CD14-positive monocyte (primary cell): ENCODE data around the gene CASP8. TPM values are rescaled to one million over a fixed set of nuclear protein-coding genes. Genes with fewer than 3 reads are reported as not detected.
A peak's percentile ranks its signal among the peaks of the same experiment; 100 is the strongest.

Source experiments
- DNase-seq, 3 donors: peaks; one replicate each; pipeline ENCODE4 v3.0.0-alpha.2; 2011 to 2022
- H2AFZ ChIP-seq: 2 replicates; pipeline ENCODE4 v1.6.0; 2012; ENCODE audit warnings: mild to moderate bottlenecking, low read depth, low read length, inconsistent platforms; ENCODE audit not compliant: insufficient read depth, poor library complexity, severe bottlenecking
- H3K27ac ChIP-seq, 2 donors: 1 replicate in 1 of 2; 2 replicates in 1 of 2; pipeline ENCODE4 v1.5.1; 2012 to 2013; ENCODE audit warnings: low read length in 2 of 2, control low read depth in 1 of 2, inconsistent platforms in 1 of 2, low read depth in 1 of 2, mild to moderate bottlenecking in 1 of 2
- H3K27me3 ChIP-seq, 2 donors: one replicate each; pipeline versions ENCODE4 v1.6.0 to v1.6.1; 2011 to 2013; ENCODE audit warnings: low read length in 2 of 2; ENCODE audit not compliant: control insufficient read depth in 2 of 2, insufficient read depth in 2 of 2
- H3K36me3 ChIP-seq, 2 donors: replicated peaks in 1 of 2; 1 replicate in 1 of 2; 2 replicates in 1 of 2; pipeline versions ENCODE4 v1.5.1 to v1.6.1; 2012 to 2013; ENCODE audit warnings: low read length in 2 of 2, control low read depth in 1 of 2, inconsistent platforms in 1 of 2, mild to moderate bottlenecking in 1 of 2; ENCODE audit not compliant: insufficient read depth in 2 of 2, control insufficient read depth in 1 of 2
- H3K4me1 ChIP-seq, 2 donors: 1 replicate in 1 of 2; 2 replicates in 1 of 2; pipeline versions ENCODE4 v1.5.1 to v1.6.1; 2012 to 2013; ENCODE audit warnings: low read length in 2 of 2, control low read depth in 1 of 2, inconsistent platforms in 1 of 2, mild to moderate bottlenecking in 1 of 2, moderate library complexity in 1 of 2; ENCODE audit not compliant: insufficient read depth in 2 of 2, control insufficient read depth in 1 of 2
- H3K4me2 ChIP-seq: replicated peaks from 2 replicates; pipeline ENCODE3; 2012; ENCODE audit warnings: low read length, moderate library complexity, mild to moderate bottlenecking; ENCODE audit not compliant: poor library complexity, severe bottlenecking; ENCODE audit errors: extremely low read depth
- H3K4me3 ChIP-seq, 3 experiments: fragments of 200-600 bp in 1 of 3; sonication (generic) in 1 of 3; replicated peaks in 1 of 3; 1 replicate in 2 of 3; 2 replicates in 1 of 3; pipeline ENCODE4 v1.5.1; 2011 to 2013; ENCODE audit warnings: low read length in 3 of 3, mild to moderate bottlenecking in 3 of 3, control low read depth in 2 of 3, low read depth in 2 of 3, inconsistent platforms in 1 of 3, moderate library complexity in 1 of 3
- H3K79me2 ChIP-seq: 2 replicates; pipeline ENCODE4 v1.6.0; 2012; ENCODE audit warnings: mild to moderate bottlenecking, control low read depth, inconsistent platforms, low read length, moderate library complexity; ENCODE audit not compliant: insufficient read depth
- H3K9ac ChIP-seq: 2 replicates; pipeline ENCODE4 v1.6.0; 2017; ENCODE audit warnings: low read length, mild to moderate bottlenecking; ENCODE audit not compliant: insufficient read depth, poor library complexity, severe bottlenecking
- H3K9me3 ChIP-seq, 2 donors: replicated peaks in 1 of 2; 1 replicate in 1 of 2; 2 replicates in 1 of 2; pipeline versions ENCODE4 v1.5.1 to v1.6.1; 2012 to 2013; ENCODE audit warnings: low read length in 2 of 2, control low read depth in 1 of 2; ENCODE audit not compliant: control insufficient read depth in 1 of 2, insufficient read depth in 1 of 2
- H4K20me1 ChIP-seq: 2 replicates; pipeline ENCODE4 v1.6.0; 2012; ENCODE audit warnings: mild to moderate bottlenecking, low read length, control low read depth, moderate library complexity; ENCODE audit not compliant: insufficient read depth
- H3K27ac Mint-ChIP-seq, 7 donors: one replicate each; pipeline ENCODE4 v1.8.0; 2020; ENCODE audit warnings: mild to moderate bottlenecking in 7 of 7, mixed read lengths in 7 of 7, moderate library complexity in 6 of 7, inconsistent platforms in 2 of 7
- H3K27me3 Mint-ChIP-seq, 3 donors: one replicate each; pipeline ENCODE4 v1.8.0; 2021 to 2022; ENCODE audit warnings: low read depth in 3 of 3, mild to moderate bottlenecking in 3 of 3, mixed read lengths in 3 of 3, moderate library complexity in 3 of 3, inconsistent platforms in 1 of 3
- H3K36me3 Mint-ChIP-seq, 2 donors: one replicate each; pipeline ENCODE4 v1.8.0; 2020; ENCODE audit warnings: mixed read lengths in 2 of 2, inconsistent platforms in 1 of 2, mild to moderate bottlenecking in 1 of 2
- H3K4me1 Mint-ChIP-seq: one replicate; pipeline ENCODE4 v1.8.0; 2020; ENCODE audit warnings: mild to moderate bottlenecking, mixed read lengths
- H3K4me3 Mint-ChIP-seq, 2 donors: one replicate each; pipeline ENCODE4 v1.8.0; 2020; ENCODE audit warnings: mild to moderate bottlenecking in 2 of 2, mixed read lengths in 2 of 2, moderate library complexity in 1 of 2
- H3K9me3 Mint-ChIP-seq, 7 donors: one replicate each; pipeline ENCODE4 v1.8.0; 2020 to 2022; ENCODE audit warnings: mixed read lengths in 7 of 7, mild to moderate bottlenecking in 6 of 7, moderate library complexity in 6 of 7, inconsistent platforms in 2 of 7
- CTCF ChIP-seq: fragments of 200-600 bp; IDR thresholded peaks from one replicate; pipeline ENCODE4 v1.8.0; 2022; ENCODE audit warnings: antibody characterized with exemption, mild to moderate bottlenecking
- WGBS: methylation state at CpG from one replicate; pipeline ENCODE4 v1.1.5; 2013; ENCODE audit warnings: missing lambda C conversion rate; ENCODE audit not compliant: insufficient coverage; 5-methylcytosine and 5-hydroxymethylcytosine counted together
- intact Hi-C, 2 donors: fragments of 100-400 bp; cut with micrococcal nuclease; formaldehyde crosslinking; loops; one replicate each; pipeline versions ENCODE4 v1.15.0 to v1.15.1; 2023
- polyA plus RNA-seq, 3 donors: library from polyadenylated mRNA; depleted of rRNA in 1 of 3; unstranded in 2 of 3; stranded (reverse) in 1 of 3; fragments of 300-500 nt in 2 of 3; fragments of >200 nt in 1 of 3; fragmentation: Illumina TruSeq in 2 of 3; gene quantifications; 1 replicate in 2 of 3; 2 replicates in 1 of 3; pipeline ENCODE4 v1.2.3, GENCODE V29; 2012 to 2021

CASP8 gene
- polyA plus RNA-seq, 3 donors = 40.0 to 123 (median 80.7) TPM

DNA sequence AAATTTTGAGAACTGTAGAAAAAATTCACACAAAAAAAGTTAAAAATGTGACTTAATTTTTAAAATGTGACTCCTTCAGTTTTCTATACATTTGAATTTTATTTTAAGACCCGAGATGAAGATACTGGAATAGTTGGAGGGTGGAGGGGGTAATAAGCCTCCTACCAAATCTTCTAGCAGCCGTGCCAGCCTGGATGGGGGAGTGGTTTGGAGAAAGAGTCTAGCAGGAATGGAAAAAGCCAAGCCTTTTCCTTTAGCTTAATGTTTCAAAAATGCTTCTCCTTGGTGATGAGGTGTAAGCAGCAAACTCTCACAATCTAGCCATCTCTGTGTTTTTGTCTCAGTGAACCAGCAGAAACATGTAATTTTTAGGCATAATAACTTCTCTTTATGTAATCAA lies 14.7 kb downstream of the CASP8 start:
- H3K27me3 Mint-ChIP-seq = peaks cover 0 to 3% (median 0%) of the 10 kb centered on the region in 3 donors
- Histone ChIP-seq H3K27me3 (no peaks in the 10 kb centered on the region), H3K4me3 (no peak overlapping the region), H2AFZ (no peak overlapping the region), H3K27ac (peak overlapping the region in 1 of 2 donors; percentile 51), H3K79me2 (peaks cover 52% of the 10 kb centered on the region), H4K20me1 (peaks cover 94% of the 10 kb centered on the region), H3K9ac (no peak overlapping the region), H3K4me2 (no peak overlapping the region), H3K4me1 (peaks cover 0 to 7% of the 10 kb centered on the region in 2 donors), H3K9me3 (no peaks in the 10 kb centered on the region), H3K36me3 (peaks cover 92 to 99% of the 10 kb centered on the region in 2 donors)
- peaks cover 11% of the 10 kb centered on the region for H3K4me1 Mint-ChIP-seq
- intact Hi-C loops = loop anchor here in 1 of 2 donors (10.0 kb wide), 1 partner anchor 90 kb away; no protein-coding TSS in a partner anchor
- peak overlapping the region in 1 of 7 donors; percentile 54 for H3K27ac Mint-ChIP-seq
- DNase-seq = no peak
- no CpG with 5 or more reads among the region's 2 CpGs for WGBS
- no peak for TF ChIP-seq CTCF
- H3K36me3 Mint-ChIP-seq = peaks cover 88 to 97% of the 10 kb centered on the region in 2 donors
- no peaks in the 10 kb centered on the region for H3K9me3 Mint-ChIP-seq
- H3K4me3 Mint-ChIP-seq = no peak overlapping the region

- Mint-ChIP-seq H3K9me3 (peaks cover 0 to 2% (median 0%) of the 10 kb centered on the region in 7 donors), H3K27me3 (peaks cover 0 to 3% (median 0%) of the 10 kb centered on the region in 3 donors), H3K4me1 (peaks cover 17% of the 10 kb centered on the region), H3K36me3 (peaks cover 86 to 95% of the 10 kb centered on the region in 2 donors), H3K27ac (peak overlapping the region in 1 of 7 donors; percentile 47), H3K4me3 (no peak overlapping the region)
- DNase-seq = no peak
- Histone ChIP-seq H4K20me1 (peaks cover 94% of the 10 kb centered on the region), H3K9ac (no peak overlapping the region), H3K27ac (no peak overlapping the region), H3K4me2 (no peak overlapping the region), H2AFZ (no peak overlapping the region), H3K36me3 (peaks cover 84 to 98% of the 10 kb centered on the region in 2 donors), H3K27me3 (no peaks in the 10 kb centered on the region), H3K9me3 (no peaks in the 10 kb centered on the region), H3K4me1 (peaks cover 0 to 12% of the 10 kb centered on the region in 2 donors), H3K4me3 (no peak overlapping the region), H3K79me2 (peaks cover 51% of the 10 kb centered on the region)
- 98% methylated on average over 5 of the region's 5 CpGs for WGBS
- TF ChIP-seq CTCF = peak; percentile 13
- intact Hi-C loops = loop anchor here in 1 of 2 donors (10.0 kb wide), 1 partner anchor 89 kb away; no protein-coding TSS in a partner anchor
Measured at GRCh38 chr2:201275990-201276389, 15.7 kb downstream of the CASP8 start.
